Motor neuron (in vitro differentiated cells): ENCODE measurements around the gene MTAP. TPM values are rescaled to one million over a fixed set of nuclear protein-coding genes. Genes with fewer than 3 reads are reported as not detected.

ENCODE experiments used
- ATAC-seq, 8 experiments: fragments of 200-7000 bp; cut with Tn5 transposase; replicated peaks in 6 of 8; 2 replicates each; pipeline ENCODE4 v1.8.0; 2021; ENCODE audit warnings: mild to moderate bottlenecking in 8 of 8, moderate library complexity in 8 of 8
- H3K27ac ChIP-seq, 2 donors: fragments of 250-450 bp; sonication (Bioruptor Pico); 2 replicates each; pipeline ENCODE4 v1.9.0; 2021; ENCODE audit warnings: antibody characterized with exemption in 2 of 2, mild to moderate bottlenecking in 2 of 2, moderate library complexity in 1 of 2
- H3K4me1 ChIP-seq, 2 donors: fragments of 250-450 bp; sonication (Bioruptor Pico); replicated peaks in 1 of 2; 2 replicates each; pipeline ENCODE4 v1.6.1; 2021; ENCODE audit warnings: antibody characterized with exemption in 2 of 2, mild to moderate bottlenecking in 2 of 2, moderate library complexity in 1 of 2
- H3K4me3 ChIP-seq, 5 donors: fragments of 250-450 bp; sonication (Bioruptor Pico); 2 replicates each; pipeline ENCODE4 v1.9.0; 2021; ENCODE audit warnings: antibody characterized with exemption in 5 of 5, mild to moderate bottlenecking in 5 of 5, moderate library complexity in 4 of 5
- WGBS, 10 experiments: fragments of 450-650 bp; shearing (Covaris generic); methylation state at CpG; one replicate each; pipeline ENCODE4 v1.0.0; 2022; 5-methylcytosine and 5-hydroxymethylcytosine counted together
- in situ Hi-C, 9 experiments: fragments of 400-800 bp; cut with MboI; loops; one replicate each; pipeline ENCODE4 v1.15.0; 2021; ENCODE audit warnings: low sequenced_read_pairs in 9 of 9, low pct_unique_long_range_greater_than_20kb in 2 of 9; ENCODE audit not compliant: unreplicated experiment in 9 of 9
- total RNA-seq, 8 experiments: library from RNA; unstranded; fragments of 300-600 nt; gene quantifications; 2 replicates each; pipeline versions ENCODE4 v1.2.3 to v1.2.4, GENCODE V29; 2022

The MTAP gene
- total RNA-seq, 8 experiments from 2014 or later = 11.2 to 47.5 (median 18.8) TPM

GRCh38 chr9:21856301-21857094 lies 54.1 kb downstream of the MTAP start:
- WGBS, 10 experiments = 4 to 100% (median 89%) methylated on average over 2 to 5 of the region's 5 CpGs
- in situ Hi-C loops = no loop called here
- no peaks in the 10 kb centered on the region for H3K4me1 ChIP-seq
- H3K27ac ChIP-seq = no peak overlapping the region
- peak in 2 of 8 experiments; percentile 95 to 97 for ATAC-seq
- H3K4me3 ChIP-seq = no peak overlapping the region

- Histone ChIP-seq H3K27ac (no peak overlapping the region), H3K4me3 (no peak overlapping the region), H3K4me1 (no peaks in the 10 kb centered on the region)
- in situ Hi-C loops = no loop called here
- no peak for ATAC-seq
- WGBS, 10 experiments = 78 to 100% (median 100%) methylated on average over 1 of the region's 1 CpG; no CpG with 5 or more reads in 2 of the 10 experiments
Observed at GRCh38 chr9:21862871-21863270, 60.4 kb downstream of the MTAP start.

- no peak for ATAC-seq
- no peaks in the 10 kb centered on the region for H3K4me1 ChIP-seq
- in situ Hi-C loops = no loop called here
- H3K4me3 ChIP-seq = no peak overlapping the region
- 83 to 100% (median 93%) methylated on average over 3 to 5 of the region's 5 CpGs; no CpG with 5 or more reads in 6 of the 10 experiments for WGBS, 10 experiments
- no peak overlapping the region for H3K27ac ChIP-seq
Observed at GRCh38 chr9:21864505-21864904, 62.1 kb downstream of the MTAP start.

GRCh38 chr9:21866302-21866701 lies 63.9 kb downstream of the MTAP start:
- ATAC-seq = no peak
- 90 to 100% (median 100%) methylated on average over 1 of the region's 1 CpG; no CpG with 5 or more reads in 2 of the 10 experiments for WGBS, 10 experiments
- no peaks in the 10 kb centered on the region for H3K4me1 ChIP-seq
- in situ Hi-C loops = no loop called here
- H3K27ac ChIP-seq = no peak overlapping the region
- no peak overlapping the region for H3K4me3 ChIP-seq

GRCh38 chr9:21871256-21871975 lies 69.0 kb downstream of the MTAP start:
- Histone ChIP-seq H3K27ac (no peak overlapping the region), H3K4me3 (no peak overlapping the region), H3K4me1 (no peaks in the 10 kb centered on the region)
- ATAC-seq = no peak
- in situ Hi-C loops = no loop called here
- WGBS, 10 experiments = 80 to 100% (median 98%) methylated on average over 1 to 3 of the region's 3 CpGs

- WGBS, 10 experiments = 27 to 100% (median 77%) methylated on average over 1 of the region's 1 CpG; no CpG with 5 or more reads in 4 of the 10 experiments
- H3K4me1 ChIP-seq = no peaks in the 10 kb centered on the region
- H3K27ac ChIP-seq = no peak overlapping the region
- H3K4me3 ChIP-seq = no peak overlapping the region
- ATAC-seq = no peak
- in situ Hi-C loops = no loop called here
Observed at GRCh38 chr9:21872696-21873095, 70.3 kb downstream of the MTAP start.

GRCh38 chr9:21873540-21874221 lies 71.2 kb downstream of the MTAP start:
- in situ Hi-C loops = no loop called here
- ATAC-seq = peak in 1 of 8 experiments; percentile 52
- Histone ChIP-seq H3K4me3 (no peak overlapping the region), H3K4me1 (no peaks in the 10 kb centered on the region), H3K27ac (no peak overlapping the region)
- WGBS, 10 experiments = 72 to 100% (median 89%) methylated on average over 2 to 6 of the region's 6 CpGs

GRCh38 chr9:21875893-21876292 lies 73.5 kb downstream of the MTAP start:
- Histone ChIP-seq H3K4me1 (no peaks in the 10 kb centered on the region), H3K4me3 (no peak overlapping the region), H3K27ac (no peak overlapping the region)
- in situ Hi-C loops = no loop called here
- 83 to 100% (median 96%) methylated on average over 1 to 4 of the region's 4 CpGs for WGBS, 10 experiments
- ATAC-seq = no peak

GRCh38 chr9:21883642-21884041 lies 81.2 kb downstream of the MTAP start:
- WGBS, 10 experiments = 67 to 100% (median 88%) methylated on average over 1 to 2 of the region's 3 CpGs; no CpG with 5 or more reads in 5 of the 10 experiments
- no peak for ATAC-seq
- in situ Hi-C loops = no loop called here
- Histone ChIP-seq H3K4me3 (no peak overlapping the region), H3K4me1 (no peaks in the 10 kb centered on the region), H3K27ac (no peak overlapping the region)

GRCh38 chr9:21889673-21890072 lies 87.2 kb downstream of the MTAP start:
- in situ Hi-C loops = no loop called here
- Histone ChIP-seq H3K4me1 (no peaks in the 10 kb centered on the region), H3K4me3 (no peak overlapping the region), H3K27ac (no peak overlapping the region)
- 80 to 100% methylated on average over 1 of the region's 1 CpG; no CpG with 5 or more reads in 8 of the 10 experiments for WGBS, 10 experiments
- ATAC-seq = no peak

- no peak for ATAC-seq
- in situ Hi-C loops = no loop called here
- no peak overlapping the region for H3K4me3 ChIP-seq
- H3K27ac ChIP-seq = no peak overlapping the region
- no peaks in the 10 kb centered on the region for H3K4me1 ChIP-seq
- 83 to 100% (median 94%) methylated on average over 2 to 5 of the region's 5 CpGs for WGBS, 10 experiments
Observed at GRCh38 chr9:21890696-21891095, 88.3 kb downstream of the MTAP start.

GRCh38 chr9:21901546-21901945 lies 99.1 kb downstream of the MTAP start:
- Histone ChIP-seq H3K4me1 (no peaks in the 10 kb centered on the region), H3K4me3 (no peak overlapping the region), H3K27ac (no peak overlapping the region)
- WGBS, 10 experiments = 60 to 100% (median 100%) methylated on average over 1 of the region's 1 CpG
- ATAC-seq = no peak
- in situ Hi-C loops = no loop called here

- H3K4me1 ChIP-seq = no peaks in the 10 kb centered on the region
- in situ Hi-C loops = no loop called here
- WGBS, 10 experiments = 29 to 100% (median 83%) methylated on average over 1 of the region's 1 CpG; no CpG with 5 or more reads in 6 of the 10 experiments
- H3K27ac ChIP-seq = no peak overlapping the region
- H3K4me3 ChIP-seq = no peak overlapping the region
- peak in 1 of 8 experiments; percentile 34 for ATAC-seq
Observed at GRCh38 chr9:21902136-21902535, 99.7 kb downstream of the MTAP start.
